ENCODE data around the gene ANKK1.

The ANKK1 gene

DNA sequence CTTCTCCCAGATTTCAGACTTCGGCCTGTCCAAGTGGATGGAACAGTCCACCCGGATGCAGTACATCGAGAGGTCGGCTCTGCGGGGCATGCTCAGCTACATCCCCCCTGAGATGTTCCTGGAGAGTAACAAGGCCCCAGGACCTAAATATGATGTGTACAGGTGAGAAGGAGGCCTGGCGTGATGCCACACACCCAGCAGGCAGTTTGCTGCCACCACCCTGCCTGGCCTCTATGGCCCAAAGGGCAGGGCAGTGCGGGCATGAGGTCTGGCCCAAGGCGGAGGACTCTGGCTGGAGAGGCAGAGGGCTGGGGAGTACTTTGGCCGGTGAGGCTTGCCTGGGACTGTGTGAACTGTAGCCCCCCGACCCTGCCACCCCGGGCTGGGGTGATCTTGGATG is 7.3 kb downstream of the ANKK1 start:
- Histone ChIP-seq H3K4me1 (ENCODE audit: control insufficient read depth, low read depth, low read length) (peaks cover 1% of the 10 kb centered on the region), H3K27me3 (ENCODE audit: insufficient read depth, low read length, poor library complexity) (no peaks in the 10 kb centered on the region), H3K79me2 (ENCODE audit: control insufficient read depth, insufficient read depth, low read length) (no peaks in the 10 kb centered on the region), H4K8ac (ENCODE audit: low read depth, low read length) (no peak overlapping the region), H3K36me3 (ENCODE audit: control insufficient read depth, insufficient read depth, low read length) (no peaks in the 10 kb centered on the region), H2BK120ac (ENCODE audit: low read depth, low read length) (no peak overlapping the region), H3K27ac (ENCODE audit: low read depth, low read length) (no peak overlapping the region), H3K79me1 (ENCODE audit: low read length) (no peaks in the 10 kb centered on the region), H3K4ac (ENCODE audit: low read depth, low read length) (no peak overlapping the region), H3K18ac (ENCODE audit: low read length) (no peak overlapping the region), H3K23ac (ENCODE audit: low read length) (no peak overlapping the region), H2AK5ac (ENCODE audit: low read length) (no peak overlapping the region), H2BK5ac (ENCODE audit: low read length) (no peak overlapping the region), H3K4me3 (ENCODE audit: low read length) (no peak overlapping the region), H3K9ac (ENCODE audit: low read length) (no peak overlapping the region), H2BK15ac (replicated peaks; ENCODE audit: low read depth) (no peak overlapping the region), H4K5ac (ENCODE audit: low read length) (no peak overlapping the region), H3K56ac (ENCODE audit: low read length) (no peak overlapping the region), H3K4me2 (ENCODE audit: low read length) (no peak overlapping the region)
- no CpG with 5 or more reads among the region's 11 CpGs for WGBS (ENCODE audit: extremely low coverage, insufficient coverage, low lambda C conversion rate)
- no peak for DNase-seq

GRCh38 chr11:113395782-113396336 is 8.3 kb downstream of the ANKK1 start:
- H3K9ac ChIP-seq (ENCODE audit: low read length), result no peak overlapping the region
- no peaks in the 10 kb centered on the region for H3K36me3 ChIP-seq (ENCODE audit: control insufficient read depth, insufficient read depth, low read length)
- no peak overlapping the region for H2BK15ac ChIP-seq (replicated peaks; ENCODE audit: low read depth)
- H2BK5ac ChIP-seq (ENCODE audit: low read length), result no peak overlapping the region
- DNase-seq, result no peak
- H2AK5ac ChIP-seq (ENCODE audit: low read length), result no peak overlapping the region
- no peak overlapping the region for H3K23ac ChIP-seq (ENCODE audit: low read length)
- H4K8ac ChIP-seq (ENCODE audit: low read depth, low read length), result no peak overlapping the region
- H4K5ac ChIP-seq (ENCODE audit: low read length), result no peak overlapping the region
- H3K27ac ChIP-seq (ENCODE audit: low read depth, low read length), result no peak overlapping the region
- no peaks in the 10 kb centered on the region for H3K79me1 ChIP-seq (ENCODE audit: low read length)
- H3K4me3 ChIP-seq (ENCODE audit: low read length), result no peak overlapping the region
- no peak overlapping the region for H3K18ac ChIP-seq (ENCODE audit: low read length)
- H3K4me1 ChIP-seq (ENCODE audit: control insufficient read depth, low read depth, low read length), result no peaks in the 10 kb centered on the region
- no peak overlapping the region for H2BK120ac ChIP-seq (ENCODE audit: low read depth, low read length)
- H3K4me2 ChIP-seq (ENCODE audit: low read length), result no peak overlapping the region
- no peak overlapping the region for H3K56ac ChIP-seq (ENCODE audit: low read length)
- H3K79me2 ChIP-seq (ENCODE audit: control insufficient read depth, insufficient read depth, low read length), result no peaks in the 10 kb centered on the region
- H3K4ac ChIP-seq (ENCODE audit: low read depth, low read length), result no peak overlapping the region
- no CpG with 5 or more reads among the region's 9 CpGs for WGBS (ENCODE audit: extremely low coverage, insufficient coverage, low lambda C conversion rate)
- H3K27me3 ChIP-seq (ENCODE audit: insufficient read depth, low read length, poor library complexity), result no peaks in the 10 kb centered on the region

GRCh38 chr11:113396690-113397089 is 9.1 kb downstream of the ANKK1 start:
- Histone ChIP-seq H2BK5ac (ENCODE audit: low read length) (no peak overlapping the region), H3K27ac (ENCODE audit: low read depth, low read length) (no peak overlapping the region), H3K56ac (ENCODE audit: low read length) (no peak overlapping the region), H4K5ac (ENCODE audit: low read length) (no peak overlapping the region), H3K4me1 (ENCODE audit: control insufficient read depth, low read depth, low read length) (no peaks in the 10 kb centered on the region), H3K27me3 (ENCODE audit: insufficient read depth, low read length, poor library complexity) (no peaks in the 10 kb centered on the region), H3K79me1 (ENCODE audit: low read length) (no peaks in the 10 kb centered on the region), H3K9ac (ENCODE audit: low read length) (no peak overlapping the region), H3K18ac (ENCODE audit: low read length) (no peak overlapping the region), H3K4ac (ENCODE audit: low read depth, low read length) (no peak overlapping the region), H3K79me2 (ENCODE audit: control insufficient read depth, insufficient read depth, low read length) (no peaks in the 10 kb centered on the region), H3K4me2 (ENCODE audit: low read length) (no peak overlapping the region), H3K4me3 (ENCODE audit: low read length) (no peak overlapping the region), H3K36me3 (ENCODE audit: control insufficient read depth, insufficient read depth, low read length) (no peaks in the 10 kb centered on the region), H4K8ac (ENCODE audit: low read depth, low read length) (no peak overlapping the region), H2BK120ac (ENCODE audit: low read depth, low read length) (no peak overlapping the region), H2AK5ac (ENCODE audit: low read length) (no peak overlapping the region), H2BK15ac (replicated peaks; ENCODE audit: low read depth) (no peak overlapping the region), H3K23ac (ENCODE audit: low read length) (no peak overlapping the region)
- DNase-seq, result no peak
- no CpG with 5 or more reads among the region's 1 CpG for WGBS (ENCODE audit: extremely low coverage, insufficient coverage, low lambda C conversion rate)

DNA sequence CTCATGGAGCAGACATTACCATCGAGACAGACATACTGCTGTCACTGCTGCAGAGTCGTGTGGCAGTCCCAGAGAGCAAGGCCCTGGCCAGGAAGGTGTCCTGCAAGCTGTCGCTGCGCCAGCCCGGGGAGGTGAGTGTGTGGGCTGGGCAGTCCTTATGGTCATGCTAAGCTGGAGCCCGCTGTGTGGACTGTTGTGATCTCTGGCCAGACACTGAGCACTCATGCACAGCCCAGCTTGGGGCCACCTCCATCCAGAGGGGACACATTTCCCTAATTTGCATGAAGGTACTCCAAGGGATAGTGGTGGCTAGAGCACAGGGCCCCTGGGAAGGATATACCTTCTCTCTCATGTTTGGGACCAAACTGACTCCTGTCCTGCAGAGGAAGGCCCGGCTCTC is 9.6 kb downstream of the ANKK1 start:
- no peaks in the 10 kb centered on the region for H3K36me3 ChIP-seq (ENCODE audit: control insufficient read depth, insufficient read depth, low read length)

GRCh38 chr11:113397821-113398220 is 10.2 kb downstream of the ANKK1 start:
- H3K36me3 ChIP-seq (ENCODE audit: control insufficient read depth, insufficient read depth, low read length), result no peaks in the 10 kb centered on the region

More for the DNA sequence above, 9.6 kb downstream of the ANKK1 start:
- no peak overlapping the region for H3K27ac ChIP-seq (ENCODE audit: low read depth, low read length)
- H3K27me3 ChIP-seq (ENCODE audit: insufficient read depth, low read length, poor library complexity), result no peaks in the 10 kb centered on the region
- H3K9ac ChIP-seq (ENCODE audit: low read length), result no peak overlapping the region
- H2BK15ac ChIP-seq (replicated peaks; ENCODE audit: low read depth), result no peak overlapping the region
- H3K4me2 ChIP-seq (ENCODE audit: low read length), result no peak overlapping the region
- no peaks in the 10 kb centered on the region for H3K79me2 ChIP-seq (ENCODE audit: control insufficient read depth, insufficient read depth, low read length)
- WGBS (ENCODE audit: extremely low coverage, insufficient coverage, low lambda C conversion rate), result no CpG with 5 or more reads among the region's 7 CpGs
- H3K4ac ChIP-seq (ENCODE audit: low read depth, low read length), result no peak overlapping the region
- no peaks in the 10 kb centered on the region for H3K4me1 ChIP-seq (ENCODE audit: control insufficient read depth, low read depth, low read length)
- no peaks in the 10 kb centered on the region for H3K79me1 ChIP-seq (ENCODE audit: low read length)
- H4K5ac ChIP-seq (ENCODE audit: low read length), result no peak overlapping the region
- DNase-seq, result no peak
- no peak overlapping the region for H3K4me3 ChIP-seq (ENCODE audit: low read length)
- no peak overlapping the region for H3K18ac ChIP-seq (ENCODE audit: low read length)
- H3K23ac ChIP-seq (ENCODE audit: low read length), result no peak overlapping the region
- H2BK120ac ChIP-seq (ENCODE audit: low read depth, low read length), result no peak overlapping the region
- H4K8ac ChIP-seq (ENCODE audit: low read depth, low read length), result no peak overlapping the region
- H3K56ac ChIP-seq (ENCODE audit: low read length), result no peak overlapping the region
- no peak overlapping the region for H2BK5ac ChIP-seq (ENCODE audit: low read length)
- no peak overlapping the region for H2AK5ac ChIP-seq (ENCODE audit: low read length)

More at GRCh38 chr11:113397821-113398220, 10.2 kb downstream of the ANKK1 start:
- H3K4me2 ChIP-seq (ENCODE audit: low read length), result no peak overlapping the region
- H2BK120ac ChIP-seq (ENCODE audit: low read depth, low read length), result no peak overlapping the region
- H3K56ac ChIP-seq (ENCODE audit: low read length), result no peak overlapping the region
- H3K27ac ChIP-seq (ENCODE audit: low read depth, low read length), result no peak overlapping the region
- no peak overlapping the region for H3K4me3 ChIP-seq (ENCODE audit: low read length)
- H3K4ac ChIP-seq (ENCODE audit: low read depth, low read length), result no peak overlapping the region
- no peaks in the 10 kb centered on the region for H3K27me3 ChIP-seq (ENCODE audit: insufficient read depth, low read length, poor library complexity)
- no peaks in the 10 kb centered on the region for H3K4me1 ChIP-seq (ENCODE audit: control insufficient read depth, low read depth, low read length)
- no CpG with 5 or more reads among the region's 4 CpGs for WGBS (ENCODE audit: extremely low coverage, insufficient coverage, low lambda C conversion rate)
- no peak overlapping the region for H3K23ac ChIP-seq (ENCODE audit: low read length)
- no peak overlapping the region for H2BK5ac ChIP-seq (ENCODE audit: low read length)
- no peak overlapping the region for H3K18ac ChIP-seq (ENCODE audit: low read length)
- no peak overlapping the region for H4K8ac ChIP-seq (ENCODE audit: low read depth, low read length)
- no peak overlapping the region for H2AK5ac ChIP-seq (ENCODE audit: low read length)
- H2BK15ac ChIP-seq (replicated peaks; ENCODE audit: low read depth), result no peak overlapping the region
- no peak overlapping the region for H3K9ac ChIP-seq (ENCODE audit: low read length)
- no peaks in the 10 kb centered on the region for H3K79me2 ChIP-seq (ENCODE audit: control insufficient read depth, insufficient read depth, low read length)
- no peak overlapping the region for H4K5ac ChIP-seq (ENCODE audit: low read length)
- no peak for DNase-seq
- no peaks in the 10 kb centered on the region for H3K79me1 ChIP-seq (ENCODE audit: low read length)

Measured in mesendoderm (in vitro differentiated cells).